CD14-positive monocyte (primary cell): ENCODE results near the gene SLC2A9. TPM values are rescaled to one million over a fixed set of nuclear protein-coding genes. Genes with fewer than 3 reads are reported as not detected.

ENCODE experiments used
- DNase-seq, 3 donors: peaks; one replicate each; pipeline ENCODE4 v3.0.0-alpha.2; 2011 to 2022
- H2AFZ ChIP-seq: 2 replicates; pipeline ENCODE4 v1.6.0; 2012; ENCODE audit warnings: mild to moderate bottlenecking, low read depth, low read length, inconsistent platforms; ENCODE audit not compliant: insufficient read depth, poor library complexity, severe bottlenecking
- H3K27ac ChIP-seq, 2 donors: 1 replicate in 1 of 2; 2 replicates in 1 of 2; pipeline ENCODE4 v1.5.1; 2012 to 2013; ENCODE audit warnings: low read length in 2 of 2, control low read depth in 1 of 2, inconsistent platforms in 1 of 2, low read depth in 1 of 2, mild to moderate bottlenecking in 1 of 2
- H3K27me3 ChIP-seq, 2 donors: one replicate each; pipeline versions ENCODE4 v1.6.0 to v1.6.1; 2011 to 2013; ENCODE audit warnings: low read length in 2 of 2; ENCODE audit not compliant: control insufficient read depth in 2 of 2, insufficient read depth in 2 of 2
- H3K36me3 ChIP-seq, 2 donors: replicated peaks in 1 of 2; 1 replicate in 1 of 2; 2 replicates in 1 of 2; pipeline versions ENCODE4 v1.5.1 to v1.6.1; 2012 to 2013; ENCODE audit warnings: low read length in 2 of 2, control low read depth in 1 of 2, inconsistent platforms in 1 of 2, mild to moderate bottlenecking in 1 of 2; ENCODE audit not compliant: insufficient read depth in 2 of 2, control insufficient read depth in 1 of 2
- H3K4me1 ChIP-seq, 2 donors: 1 replicate in 1 of 2; 2 replicates in 1 of 2; pipeline versions ENCODE4 v1.5.1 to v1.6.1; 2012 to 2013; ENCODE audit warnings: low read length in 2 of 2, control low read depth in 1 of 2, inconsistent platforms in 1 of 2, mild to moderate bottlenecking in 1 of 2, moderate library complexity in 1 of 2; ENCODE audit not compliant: insufficient read depth in 2 of 2, control insufficient read depth in 1 of 2
- H3K4me2 ChIP-seq: replicated peaks from 2 replicates; pipeline ENCODE3; 2012; ENCODE audit warnings: low read length, moderate library complexity, mild to moderate bottlenecking; ENCODE audit not compliant: poor library complexity, severe bottlenecking; ENCODE audit errors: extremely low read depth
- H3K4me3 ChIP-seq, 3 experiments: fragments of 200-600 bp in 1 of 3; sonication (generic) in 1 of 3; replicated peaks in 1 of 3; 1 replicate in 2 of 3; 2 replicates in 1 of 3; pipeline ENCODE4 v1.5.1; 2011 to 2013; ENCODE audit warnings: low read length in 3 of 3, mild to moderate bottlenecking in 3 of 3, control low read depth in 2 of 3, low read depth in 2 of 3, inconsistent platforms in 1 of 3, moderate library complexity in 1 of 3
- H3K79me2 ChIP-seq: 2 replicates; pipeline ENCODE4 v1.6.0; 2012; ENCODE audit warnings: mild to moderate bottlenecking, control low read depth, inconsistent platforms, low read length, moderate library complexity; ENCODE audit not compliant: insufficient read depth
- H3K9ac ChIP-seq: 2 replicates; pipeline ENCODE4 v1.6.0; 2017; ENCODE audit warnings: low read length, mild to moderate bottlenecking; ENCODE audit not compliant: insufficient read depth, poor library complexity, severe bottlenecking
- H3K9me3 ChIP-seq, 2 donors: replicated peaks in 1 of 2; 1 replicate in 1 of 2; 2 replicates in 1 of 2; pipeline versions ENCODE4 v1.5.1 to v1.6.1; 2012 to 2013; ENCODE audit warnings: low read length in 2 of 2, control low read depth in 1 of 2; ENCODE audit not compliant: control insufficient read depth in 1 of 2, insufficient read depth in 1 of 2
- H4K20me1 ChIP-seq: 2 replicates; pipeline ENCODE4 v1.6.0; 2012; ENCODE audit warnings: mild to moderate bottlenecking, low read length, control low read depth, moderate library complexity; ENCODE audit not compliant: insufficient read depth
- H3K27ac Mint-ChIP-seq, 7 donors: one replicate each; pipeline ENCODE4 v1.8.0; 2020; ENCODE audit warnings: mild to moderate bottlenecking in 7 of 7, mixed read lengths in 7 of 7, moderate library complexity in 6 of 7, inconsistent platforms in 2 of 7
- H3K27me3 Mint-ChIP-seq, 3 donors: one replicate each; pipeline ENCODE4 v1.8.0; 2021 to 2022; ENCODE audit warnings: low read depth in 3 of 3, mild to moderate bottlenecking in 3 of 3, mixed read lengths in 3 of 3, moderate library complexity in 3 of 3, inconsistent platforms in 1 of 3
- H3K36me3 Mint-ChIP-seq, 2 donors: one replicate each; pipeline ENCODE4 v1.8.0; 2020; ENCODE audit warnings: mixed read lengths in 2 of 2, inconsistent platforms in 1 of 2, mild to moderate bottlenecking in 1 of 2
- H3K4me1 Mint-ChIP-seq: one replicate; pipeline ENCODE4 v1.8.0; 2020; ENCODE audit warnings: mild to moderate bottlenecking, mixed read lengths
- H3K4me3 Mint-ChIP-seq, 2 donors: one replicate each; pipeline ENCODE4 v1.8.0; 2020; ENCODE audit warnings: mild to moderate bottlenecking in 2 of 2, mixed read lengths in 2 of 2, moderate library complexity in 1 of 2
- H3K9me3 Mint-ChIP-seq, 7 donors: one replicate each; pipeline ENCODE4 v1.8.0; 2020 to 2022; ENCODE audit warnings: mixed read lengths in 7 of 7, mild to moderate bottlenecking in 6 of 7, moderate library complexity in 6 of 7, inconsistent platforms in 2 of 7
- CTCF ChIP-seq: fragments of 200-600 bp; IDR thresholded peaks from one replicate; pipeline ENCODE4 v1.8.0; 2022; ENCODE audit warnings: antibody characterized with exemption, mild to moderate bottlenecking
- WGBS: methylation state at CpG from one replicate; pipeline ENCODE4 v1.1.5; 2013; ENCODE audit warnings: missing lambda C conversion rate; ENCODE audit not compliant: insufficient coverage; 5-methylcytosine and 5-hydroxymethylcytosine counted together
- intact Hi-C, 2 donors: fragments of 100-400 bp; cut with micrococcal nuclease; formaldehyde crosslinking; loops; one replicate each; pipeline versions ENCODE4 v1.15.0 to v1.15.1; 2023
- polyA plus RNA-seq, 3 donors: library from polyadenylated mRNA; depleted of rRNA in 1 of 3; unstranded in 2 of 3; stranded (reverse) in 1 of 3; fragments of 300-500 nt in 2 of 3; fragments of >200 nt in 1 of 3; fragmentation: Illumina TruSeq in 2 of 3; gene quantifications; 1 replicate in 2 of 3; 2 replicates in 1 of 3; pipeline ENCODE4 v1.2.3, GENCODE V29; 2012 to 2021

SLC2A9 gene
- polyA plus RNA-seq, 3 donors: 27.3 to 38.6 (median 34.7) TPM

- peaks cover 16 to 17% (median 16%) of the 10 kb centered on the region in 3 donors for H3K27me3 Mint-ChIP-seq
- H3K9me3 Mint-ChIP-seq: peaks cover 0 to 5% (median 0%) of the 10 kb centered on the region in 7 donors
- H3K4me3 Mint-ChIP-seq: no peak overlapping the region
Observed at GRCh38 chr4:10054571-10055041, 33.3 kb upstream of the SLC2A9 start.

GRCh38 chr4:10053635-10054453 lies 32.5 kb upstream of the SLC2A9 start:
- H3K4me2 ChIP-seq: no peak overlapping the region
- Mint-ChIP-seq H3K9me3 (peaks cover 0 to 5% (median 0%) of the 10 kb centered on the region in 7 donors), H3K27me3 (peaks cover 16 to 18% (median 18%) of the 10 kb centered on the region in 3 donors), H3K4me3 (no peak overlapping the region), H3K36me3 (peaks cover 12 to 19% of the 10 kb centered on the region in 2 donors), H3K4me1 (peaks cover 11% of the 10 kb centered on the region), H3K27ac (no peak overlapping the region)
- 97% methylated on average over 4 of the region's 8 CpGs for WGBS
- no peak overlapping the region for H3K9ac ChIP-seq
- peaks cover 0 to 2% of the 10 kb centered on the region in 2 donors for H3K36me3 ChIP-seq
- no peak overlapping the region for H3K27ac ChIP-seq
- no peak overlapping the region for H2AFZ ChIP-seq
- no peaks in the 10 kb centered on the region for H3K9me3 ChIP-seq
- H3K4me3 ChIP-seq: no peak overlapping the region
- intact Hi-C loops: no loop called here
- H3K4me1 ChIP-seq: no peaks in the 10 kb centered on the region
- H4K20me1 ChIP-seq: no peaks in the 10 kb centered on the region
- no peaks in the 10 kb centered on the region for H3K79me2 ChIP-seq
- DNase-seq: no peak
- no peaks in the 10 kb centered on the region for H3K27me3 ChIP-seq
- no peak for TF ChIP-seq CTCF

More at GRCh38 chr4:10054571-10055041, 33.3 kb upstream of the SLC2A9 start:
- no peak for TF ChIP-seq CTCF
- H3K79me2 ChIP-seq: no peaks in the 10 kb centered on the region
- H3K27ac Mint-ChIP-seq: no peak overlapping the region
- H4K20me1 ChIP-seq: no peaks in the 10 kb centered on the region
- H3K27ac ChIP-seq: no peak overlapping the region
- peaks cover 13 to 19% of the 10 kb centered on the region in 2 donors for H3K36me3 Mint-ChIP-seq
- no peaks in the 10 kb centered on the region for H3K27me3 ChIP-seq
- intact Hi-C loops: no loop called here
- WGBS: 100% methylated on average over 2 of the region's 4 CpGs
- H3K4me3 ChIP-seq: no peak overlapping the region
- no peak for DNase-seq
- no peak overlapping the region for H3K4me2 ChIP-seq
- peaks cover 5% of the 10 kb centered on the region for H3K4me1 Mint-ChIP-seq
- peaks cover 0 to 4% of the 10 kb centered on the region in 2 donors for H3K36me3 ChIP-seq
- no peak overlapping the region for H3K9ac ChIP-seq
- H3K4me1 ChIP-seq: no peaks in the 10 kb centered on the region
- H3K9me3 ChIP-seq: no peaks in the 10 kb centered on the region
- no peak overlapping the region for H2AFZ ChIP-seq
